ENCODE results near the gene PALB2.

PALB2 gene

GRCh38 chr16:23679274-23679985 lies 38.3 kb upstream of the PALB2 start:
- H3K27ac ChIP-seq: peak overlapping the region; percentile 74
- TF ChIP-seq, protein P1, sequence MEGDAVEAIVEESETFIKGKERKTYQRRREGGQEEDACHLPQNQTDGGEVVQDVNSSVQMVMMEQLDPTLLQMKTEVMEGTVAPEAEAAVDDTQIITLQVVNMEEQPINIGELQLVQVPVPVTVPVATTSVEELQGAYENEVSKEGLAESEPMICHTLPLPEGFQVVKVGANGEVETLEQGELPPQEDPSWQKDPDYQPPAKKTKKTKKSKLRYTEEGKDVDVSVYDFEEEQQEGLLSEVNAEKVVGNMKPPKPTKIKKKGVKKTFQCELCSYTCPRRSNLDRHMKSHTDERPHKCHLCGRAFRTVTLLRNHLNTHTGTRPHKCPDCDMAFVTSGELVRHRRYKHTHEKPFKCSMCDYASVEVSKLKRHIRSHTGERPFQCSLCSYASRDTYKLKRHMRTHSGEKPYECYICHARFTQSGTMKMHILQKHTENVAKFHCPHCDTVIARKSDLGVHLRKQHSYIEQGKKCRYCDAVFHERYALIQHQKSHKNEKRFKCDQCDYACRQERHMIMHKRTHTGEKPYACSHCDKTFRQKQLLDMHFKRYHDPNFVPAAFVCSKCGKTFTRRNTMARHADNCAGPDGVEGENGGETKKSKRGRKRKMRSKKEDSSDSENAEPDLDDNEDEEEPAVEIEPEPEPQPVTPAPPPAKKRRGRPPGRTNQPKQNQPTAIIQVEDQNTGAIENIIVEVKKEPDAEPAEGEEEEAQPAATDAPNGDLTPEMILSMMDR (IDR thresholded peaks at IDR 0.05): no peak
- no peak for TF ChIP-seq ZFX (IDR thresholded peaks at IDR 0.05; ENCODE audit: borderline replicate concordance)

GRCh38 chr16:23678430-23679273 lies 37.5 kb upstream of the PALB2 start, which contains the start of gene PLK1:
PLK1 (plus strand) TSS chr16:23678889; CDS start chr16:23678933, 44 bp downstream.
- peak within 1 kb of the TSS; percentile 74 for H3K27ac ChIP-seq
- TF ChIP-seq, protein P1 (IDR thresholded peaks at IDR 0.05): peak; percentile 49
- no peak for TF ChIP-seq ZFX (IDR thresholded peaks at IDR 0.05; ENCODE audit: borderline replicate concordance)

- 0 out of 2 replicates have a peak overlapping the region, but pooled peaks have one; percentile 5 for H3K27ac ChIP-seq
- TF ChIP-seq, protein P1 (IDR thresholded peaks at IDR 0.05): no peak
- no peak for TF ChIP-seq ZFX (IDR thresholded peaks at IDR 0.05; ENCODE audit: borderline replicate concordance)
Measured at GRCh38 chr16:23676924-23677480, 35.9 kb upstream of the PALB2 start.

- H3K27ac ChIP-seq: no peak overlapping the region
- TF ChIP-seq ZFX (IDR thresholded peaks at IDR 0.05; ENCODE audit: borderline replicate concordance): no peak
- TF ChIP-seq, protein P1 (IDR thresholded peaks at IDR 0.05): no peak
Measured at GRCh38 chr16:23673971-23674614, 33.0 kb upstream of the PALB2 start.

DNA sequence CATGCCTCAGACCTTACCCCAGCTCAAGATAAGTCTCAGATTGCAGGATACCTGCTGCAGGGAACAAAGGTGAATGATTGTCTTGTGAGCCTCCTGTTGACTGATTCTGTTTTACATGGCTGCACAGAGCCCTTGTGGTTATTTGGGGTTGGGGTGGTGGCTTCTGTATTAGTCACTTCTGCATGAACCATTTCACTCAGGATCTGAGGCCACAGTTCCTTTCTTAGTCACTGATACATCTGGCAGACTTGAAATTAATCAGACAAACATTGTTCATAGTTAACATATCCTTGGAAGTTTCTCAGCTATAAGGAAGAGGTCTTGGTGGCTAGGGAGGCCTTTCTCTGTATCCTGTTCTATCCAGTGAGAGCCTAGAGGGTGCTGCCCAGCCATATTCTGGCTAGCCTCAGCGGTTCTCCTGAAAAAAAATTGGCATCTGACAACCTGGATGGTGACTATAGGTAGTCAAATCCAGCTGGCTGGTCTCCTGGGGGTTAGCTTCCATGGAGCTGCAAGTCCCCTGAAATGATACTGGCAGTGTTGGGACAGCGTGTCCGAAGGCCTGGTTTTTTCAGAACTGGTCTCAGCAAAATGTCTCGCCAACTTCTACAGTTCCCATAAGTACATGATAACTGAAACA lies 29.1 kb upstream of the PALB2 start:
- H3K27ac ChIP-seq: no peak overlapping the region
- TF ChIP-seq, protein P1 (IDR thresholded peaks at IDR 0.05): no peak
- TF ChIP-seq ZFX (IDR thresholded peaks at IDR 0.05; ENCODE audit: borderline replicate concordance): no peak

DNA sequence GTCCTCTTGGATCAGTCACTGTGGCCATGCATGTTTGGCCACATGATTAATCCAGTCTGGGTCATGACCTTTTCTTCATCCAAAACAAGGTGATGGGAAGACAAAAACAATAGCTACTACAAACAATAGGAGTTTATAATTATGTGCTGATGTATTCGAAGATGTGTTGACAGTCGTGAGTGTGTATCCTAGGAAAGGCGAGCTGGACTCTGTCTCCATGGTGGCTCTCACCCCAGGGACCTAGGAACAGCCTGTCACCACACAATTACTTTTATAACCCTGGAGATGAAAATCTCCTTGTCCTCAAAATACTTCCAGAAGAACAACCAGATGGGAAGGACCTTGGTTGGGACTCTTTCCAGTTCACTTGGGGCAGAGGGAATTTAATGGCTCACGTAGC lies 27.8 kb upstream of the PALB2 start:
- TF ChIP-seq, protein P1 (IDR thresholded peaks at IDR 0.05): no peak
- TF ChIP-seq ZFX (IDR thresholded peaks at IDR 0.05; ENCODE audit: borderline replicate concordance): no peak
- H3K27ac ChIP-seq: no peak overlapping the region
